Measurements from ENCODE around the gene S100A3.
A peak's percentile ranks its signal among the peaks of the same experiment; 100 is the strongest.

The S100A3 gene

DNA sequence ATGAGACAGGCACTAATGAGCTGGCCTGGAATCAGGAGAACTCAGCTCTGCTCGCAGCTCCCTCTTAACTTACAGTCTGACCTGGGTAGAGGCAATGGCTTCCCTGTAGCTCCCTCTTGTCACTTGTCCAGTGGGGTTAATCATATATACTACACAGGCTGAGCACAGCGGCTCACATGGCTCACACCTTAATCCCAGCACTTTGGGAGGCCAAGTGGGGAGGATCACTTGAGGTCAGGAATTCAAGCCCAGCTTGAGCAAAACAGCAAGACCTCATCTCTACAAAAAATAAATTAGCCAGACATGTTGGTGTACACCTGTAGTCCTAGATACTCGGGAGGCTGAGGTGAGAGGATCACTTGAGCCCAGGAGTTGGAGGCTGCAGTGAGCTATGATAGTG, 17.4 kb downstream of the S100A3 start:
- Histone ChIP-seq H3K23ac (ENCODE audit: low read depth, low read length, poor library complexity) (no peak overlapping the region), H2AK5ac (ENCODE audit: low read depth, low read length) (no peak overlapping the region), H3K9ac (ENCODE audit: low read depth, low read length, poor library complexity) (no peak overlapping the region), H2BK15ac (ENCODE audit: low read length) (no peak overlapping the region), H4K91ac (ENCODE audit: low read depth, low read length, poor library complexity) (no peak overlapping the region), H3K27me3 (ENCODE audit: control insufficient read depth in 3 of 3, insufficient read depth in 3 of 3, low read depth in 1 of 3, low read length in 3 of 3) (peaks cover 0 to 35% (median 3%) of the 10 kb centered on the region in 3 experiments), H3K9me3 (replicated peaks in 1 of 2; ENCODE audit: control insufficient read depth in 2 of 2, insufficient read depth in 1 of 2, low read depth in 1 of 2, low read length in 2 of 2) (no peaks in the 10 kb centered on the region), H2BK120ac (ENCODE audit: low read depth, low read length) (no peak overlapping the region), H3K36me3 (replicated peaks in 1 of 2; ENCODE audit: control insufficient read depth in 2 of 2, insufficient read depth in 2 of 2, low read length in 2 of 2) (no peaks in the 10 kb centered on the region), H3K79me1 (ENCODE audit: low read depth, low read length) (no peaks in the 10 kb centered on the region), H3K4me3 (ENCODE audit: low read length in 2 of 2) (no peak overlapping the region), H4K8ac (ENCODE audit: low read depth, low read length) (no peak overlapping the region), H2BK5ac (ENCODE audit: low read length) (no peak overlapping the region), H3K27ac (replicated peaks; ENCODE audit: low read length) (no peak overlapping the region), H2AFZ (ENCODE audit: low read length) (no peak overlapping the region), H3K4ac (ENCODE audit: low read length) (no peak overlapping the region), H3K18ac (ENCODE audit: low read length) (no peak overlapping the region), H3K4me1 (ENCODE audit: control insufficient read depth in 2 of 2, insufficient read depth in 1 of 2, low read depth in 1 of 2, low read length in 2 of 2) (peaks cover 0 to 24% of the 10 kb centered on the region in 2 donors), H3K4me2 (ENCODE audit: insufficient read depth, low read length, poor library complexity, severe bottlenecking) (no peak overlapping the region), H2BK12ac (ENCODE audit: low read length) (no peak overlapping the region), H3K14ac (ENCODE audit: low read length) (no peak overlapping the region)
- no CpG with 5 or more reads among the region's 3 CpGs for WGBS, 2 donors (ENCODE audit: extremely low coverage in 2 of 2, insufficient read length in 2 of 2, insufficient replicate concordance in 1 of 2)
- no peak for DNase-seq (ENCODE audit: low spot score)

- H3K27ac ChIP-seq (replicated peaks; ENCODE audit: low read length): no peak overlapping the region
- no peak for DNase-seq (ENCODE audit: low spot score)
- no peak overlapping the region for H4K91ac ChIP-seq (ENCODE audit: low read depth, low read length, poor library complexity)
- H3K18ac ChIP-seq (ENCODE audit: low read length): no peak overlapping the region
- no peak overlapping the region for H4K8ac ChIP-seq (ENCODE audit: low read depth, low read length)
- H3K4me1 ChIP-seq (ENCODE audit: control insufficient read depth in 2 of 2, insufficient read depth in 1 of 2, low read depth in 1 of 2, low read length in 2 of 2): peaks cover 3 to 6% of the 10 kb centered on the region in 2 donors
- H2AFZ ChIP-seq (ENCODE audit: low read length): no peak overlapping the region
- H2BK15ac ChIP-seq (ENCODE audit: low read length): no peak overlapping the region
- no peak overlapping the region for H3K14ac ChIP-seq (ENCODE audit: low read length)
- no peak overlapping the region for H2AK5ac ChIP-seq (ENCODE audit: low read depth, low read length)
- peaks cover 0 to 7% (median 0%) of the 10 kb centered on the region in 3 experiments for H3K27me3 ChIP-seq (ENCODE audit: control insufficient read depth in 3 of 3, insufficient read depth in 3 of 3, low read depth in 1 of 3, low read length in 3 of 3)
- H3K36me3 ChIP-seq (replicated peaks in 1 of 2; ENCODE audit: control insufficient read depth in 2 of 2, insufficient read depth in 2 of 2, low read length in 2 of 2): no peaks in the 10 kb centered on the region
- H2BK120ac ChIP-seq (ENCODE audit: low read depth, low read length): no peak overlapping the region
- no peak overlapping the region for H3K4me2 ChIP-seq (ENCODE audit: insufficient read depth, low read length, poor library complexity, severe bottlenecking)
- H3K4ac ChIP-seq (ENCODE audit: low read length): no peak overlapping the region
- H2BK12ac ChIP-seq (ENCODE audit: low read length): no peak overlapping the region
- no CpG with 5 or more reads among the region's 5 CpGs for WGBS, 2 donors (ENCODE audit: extremely low coverage in 2 of 2, insufficient read length in 2 of 2, insufficient replicate concordance in 1 of 2)
- H2BK5ac ChIP-seq (ENCODE audit: low read length): no peak overlapping the region
- H3K23ac ChIP-seq (ENCODE audit: low read depth, low read length, poor library complexity): no peak overlapping the region
- no peak overlapping the region for H3K4me3 ChIP-seq (ENCODE audit: low read length in 2 of 2)
- H3K79me1 ChIP-seq (ENCODE audit: low read depth, low read length): no peaks in the 10 kb centered on the region
- H3K9ac ChIP-seq (ENCODE audit: low read depth, low read length, poor library complexity): no peak overlapping the region
- H3K9me3 ChIP-seq (replicated peaks in 1 of 2; ENCODE audit: control insufficient read depth in 2 of 2, insufficient read depth in 1 of 2, low read depth in 1 of 2, low read length in 2 of 2): no peaks in the 10 kb centered on the region
Observed at GRCh38 chr1:153527683-153528040, 21.4 kb downstream of the S100A3 start.

DNA sequence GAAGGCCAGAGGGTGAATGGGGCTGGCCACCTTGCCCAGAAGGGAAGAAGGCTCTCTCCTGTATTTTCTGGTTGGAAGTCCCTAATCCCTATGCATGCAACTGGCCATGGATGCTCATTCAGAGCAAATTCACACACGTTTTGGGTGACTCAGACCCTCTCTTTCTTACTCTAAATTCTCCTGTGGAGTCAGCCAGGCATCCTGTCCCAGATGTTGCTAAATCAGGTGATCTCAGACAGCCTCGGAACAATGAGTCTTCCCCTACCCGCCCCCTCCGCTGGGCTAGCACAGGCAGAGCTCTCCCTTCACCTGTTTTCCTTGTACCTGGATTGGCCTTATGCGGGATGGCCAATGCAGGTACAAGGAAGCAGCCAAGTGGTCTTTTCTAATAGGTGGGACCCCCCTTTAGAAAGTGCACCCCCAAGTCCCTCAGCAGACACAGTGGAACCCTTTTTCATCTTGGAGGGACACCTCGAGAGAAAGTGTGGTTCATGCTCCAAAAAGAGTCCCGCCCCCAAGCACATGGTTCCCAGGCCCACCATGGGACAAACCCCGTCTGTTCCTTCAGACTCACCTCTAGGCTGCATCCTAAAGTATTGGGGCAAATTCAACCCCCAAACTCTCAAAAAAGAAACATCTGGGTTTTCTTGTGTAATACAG, 21.9 kb downstream of the S100A3 start:
- Histone ChIP-seq H4K91ac (ENCODE audit: low read depth, low read length, poor library complexity) (no peak overlapping the region), H3K18ac (ENCODE audit: low read length) (no peak overlapping the region), H3K4me2 (ENCODE audit: insufficient read depth, low read length, poor library complexity, severe bottlenecking) (no peak overlapping the region), H2AK5ac (ENCODE audit: low read depth, low read length) (no peak overlapping the region), H3K9ac (ENCODE audit: low read depth, low read length, poor library complexity) (no peak overlapping the region), H2BK12ac (ENCODE audit: low read length) (no peak overlapping the region), H3K4ac (ENCODE audit: low read length) (no peak overlapping the region), H3K27me3 (ENCODE audit: control insufficient read depth in 3 of 3, insufficient read depth in 3 of 3, low read depth in 1 of 3, low read length in 3 of 3) (peaks cover 0 to 6% (median 0%) of the 10 kb centered on the region in 3 experiments), H3K79me1 (ENCODE audit: low read depth, low read length) (no peaks in the 10 kb centered on the region), H3K4me1 (ENCODE audit: control insufficient read depth in 2 of 2, insufficient read depth in 1 of 2, low read depth in 1 of 2, low read length in 2 of 2) (peaks cover 3 to 5% of the 10 kb centered on the region in 2 donors), H2BK15ac (ENCODE audit: low read length) (no peak overlapping the region), H3K9me3 (replicated peaks in 1 of 2; ENCODE audit: control insufficient read depth in 2 of 2, insufficient read depth in 1 of 2, low read depth in 1 of 2, low read length in 2 of 2) (no peaks in the 10 kb centered on the region), H2BK5ac (ENCODE audit: low read length) (no peak overlapping the region), H3K36me3 (replicated peaks in 1 of 2; ENCODE audit: control insufficient read depth in 2 of 2, insufficient read depth in 2 of 2, low read length in 2 of 2) (no peaks in the 10 kb centered on the region), H3K27ac (replicated peaks; ENCODE audit: low read length) (no peak overlapping the region), H2AFZ (ENCODE audit: low read length) (peak overlapping the region; percentile 68), H4K8ac (ENCODE audit: low read depth, low read length) (no peak overlapping the region), H3K4me3 (ENCODE audit: low read length in 2 of 2) (no peak overlapping the region), H3K23ac (ENCODE audit: low read depth, low read length, poor library complexity) (no peak overlapping the region), H2BK120ac (ENCODE audit: low read depth, low read length) (no peak overlapping the region), H3K14ac (ENCODE audit: low read length) (no peak overlapping the region)
- no peak for DNase-seq (ENCODE audit: low spot score)
- no CpG with 5 or more reads among the region's 8 CpGs for WGBS, 2 donors (ENCODE audit: extremely low coverage in 2 of 2, insufficient read length in 2 of 2, insufficient replicate concordance in 1 of 2)

DNA sequence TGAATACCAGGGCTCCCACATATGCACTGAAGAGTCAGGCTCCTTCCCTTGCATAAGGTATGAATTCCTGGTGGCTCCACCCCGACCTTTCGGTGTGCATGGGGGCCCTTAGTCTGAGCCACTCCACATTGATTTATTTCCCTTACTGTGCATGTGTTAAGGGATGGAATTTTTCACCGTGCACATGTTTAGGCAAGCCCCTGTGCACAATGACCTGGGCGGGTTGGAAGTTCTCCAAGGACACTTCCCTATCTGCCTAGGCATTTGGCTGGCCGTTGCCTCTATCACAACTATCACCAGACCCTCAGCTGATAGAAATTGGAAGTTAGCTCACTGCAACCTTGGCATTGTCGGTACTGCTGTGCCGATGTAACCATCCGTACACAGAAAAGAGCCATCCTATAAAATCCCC, 22.9 kb downstream of the S100A3 start:
- H3K4ac ChIP-seq (ENCODE audit: low read length): no peak overlapping the region
- no peak overlapping the region for H3K18ac ChIP-seq (ENCODE audit: low read length)
- H3K4me1 ChIP-seq (ENCODE audit: control insufficient read depth in 2 of 2, insufficient read depth in 1 of 2, low read depth in 1 of 2, low read length in 2 of 2): peaks cover 3 to 5% of the 10 kb centered on the region in 2 donors
- no peak overlapping the region for H3K14ac ChIP-seq (ENCODE audit: low read length)
- DNase-seq (ENCODE audit: low spot score): no peak
- no peak overlapping the region for H3K27ac ChIP-seq (replicated peaks; ENCODE audit: low read length)
- WGBS, 2 donors (ENCODE audit: extremely low coverage in 2 of 2, insufficient read length in 2 of 2, insufficient replicate concordance in 1 of 2): no CpG with 5 or more reads among the region's 8 CpGs
- H4K8ac ChIP-seq (ENCODE audit: low read depth, low read length): no peak overlapping the region
- no peaks in the 10 kb centered on the region for H3K9me3 ChIP-seq (replicated peaks in 1 of 2; ENCODE audit: control insufficient read depth in 2 of 2, insufficient read depth in 1 of 2, low read depth in 1 of 2, low read length in 2 of 2)
- H2AK5ac ChIP-seq (ENCODE audit: low read depth, low read length): no peak overlapping the region
- H4K91ac ChIP-seq (ENCODE audit: low read depth, low read length, poor library complexity): no peak overlapping the region
- no peak overlapping the region for H3K9ac ChIP-seq (ENCODE audit: low read depth, low read length, poor library complexity)
- H3K79me1 ChIP-seq (ENCODE audit: low read depth, low read length): no peaks in the 10 kb centered on the region
- no peak overlapping the region for H2BK120ac ChIP-seq (ENCODE audit: low read depth, low read length)
- H3K27me3 ChIP-seq (ENCODE audit: control insufficient read depth in 3 of 3, insufficient read depth in 3 of 3, low read depth in 1 of 3, low read length in 3 of 3): no peaks in the 10 kb centered on the region
- no peak overlapping the region for H2BK12ac ChIP-seq (ENCODE audit: low read length)
- peak overlapping the region; percentile 68 for H2AFZ ChIP-seq (ENCODE audit: low read length)
- H3K4me3 ChIP-seq (ENCODE audit: low read length in 2 of 2): no peak overlapping the region
- H3K36me3 ChIP-seq (replicated peaks in 1 of 2; ENCODE audit: control insufficient read depth in 2 of 2, insufficient read depth in 2 of 2, low read length in 2 of 2): no peaks in the 10 kb centered on the region
- no peak overlapping the region for H3K4me2 ChIP-seq (ENCODE audit: insufficient read depth, low read length, poor library complexity, severe bottlenecking)
- no peak overlapping the region for H2BK15ac ChIP-seq (ENCODE audit: low read length)
- H3K23ac ChIP-seq (ENCODE audit: low read depth, low read length, poor library complexity): no peak overlapping the region
- no peak overlapping the region for H2BK5ac ChIP-seq (ENCODE audit: low read length)

All from neuronal stem cell (in vitro differentiated cells).